ENCODE results near the gene EXD2.
"Not testable (repeated sequence)": the region's sequence is repeated elsewhere in the genome, so short reads cannot be mapped to it uniquely, and the experiment has no call there.

EXD2 gene

DNA sequence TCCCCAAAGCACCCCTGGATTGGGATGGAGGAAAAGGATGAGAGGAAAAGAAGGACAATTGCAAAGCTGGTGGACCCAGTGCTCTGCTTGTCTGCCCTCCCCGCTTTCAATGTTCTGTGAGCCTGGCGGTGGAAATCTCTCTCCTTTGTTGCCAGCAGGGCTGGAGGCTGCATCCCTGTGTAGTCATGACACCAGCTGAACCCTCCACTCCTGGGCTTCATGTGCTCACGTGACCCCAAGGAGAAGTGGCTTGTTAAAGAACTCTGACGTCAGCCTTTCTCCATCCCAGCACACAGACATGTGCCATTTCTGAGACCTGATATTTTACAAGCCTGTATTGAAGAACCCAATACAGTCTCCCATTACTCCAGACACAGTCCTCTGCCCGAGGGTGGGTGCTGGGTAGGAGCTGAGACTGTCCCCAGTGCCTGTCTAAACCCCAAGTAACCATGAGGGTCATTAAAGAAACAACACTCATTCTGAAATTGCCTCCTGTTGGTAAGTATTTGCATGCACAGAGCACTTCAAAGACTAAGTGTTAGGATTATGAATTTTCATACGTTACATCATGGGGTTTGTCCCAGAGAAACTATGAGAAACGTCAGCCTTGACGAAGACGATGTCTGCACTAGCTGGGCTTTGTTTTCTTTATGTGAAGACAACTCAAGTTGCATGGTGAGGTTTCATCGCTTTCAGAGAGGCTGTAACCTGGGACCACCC is 90.3 kb downstream of the EXD2 start:
- DNase-seq (ENCODE audit: low read depth in 2 of 2), result no peak

DNA sequence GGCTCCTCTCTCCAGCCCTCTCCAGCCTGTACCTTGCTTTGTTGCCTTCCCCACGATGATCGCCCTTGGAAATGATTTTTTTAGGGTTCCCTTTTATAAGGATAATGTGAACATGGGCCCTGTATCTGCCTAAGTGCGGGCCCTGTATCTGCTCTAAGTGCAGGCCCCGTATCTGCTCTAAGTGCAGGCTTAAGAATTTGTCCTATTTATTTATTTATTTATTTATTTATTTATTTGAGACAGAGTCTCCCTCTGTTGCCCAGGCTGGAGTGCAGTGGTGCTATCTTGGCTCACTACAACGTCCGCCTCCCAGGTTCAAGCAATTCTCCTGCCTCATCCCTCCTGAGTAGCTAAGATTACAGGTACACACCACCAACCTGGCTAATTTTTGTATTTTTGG is 91.2 kb downstream of the EXD2 start:
- no peak for DNase-seq (ENCODE audit: low read depth in 2 of 2)

DNA sequence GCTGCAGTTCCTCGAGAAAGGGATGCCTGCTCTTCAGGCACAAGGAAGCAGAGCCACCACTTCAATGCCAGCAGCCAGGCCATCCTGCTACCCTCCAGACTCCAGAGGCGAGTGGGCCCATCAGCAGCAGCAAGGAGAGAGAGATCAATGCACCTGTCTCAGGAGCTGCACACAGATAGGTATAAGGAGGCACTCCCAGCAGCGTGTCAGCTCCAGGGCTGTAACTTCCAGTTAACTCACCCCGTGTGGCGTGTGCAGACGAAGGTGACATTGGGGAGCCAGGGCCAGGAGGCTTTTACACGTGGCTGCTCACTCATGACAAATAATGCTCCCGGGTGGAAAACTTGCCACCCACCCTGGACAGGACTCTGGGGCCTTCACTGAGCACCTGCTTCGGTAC is 92.9 kb downstream of the EXD2 start:
- no peak for DNase-seq (ENCODE audit: low read depth in 2 of 2)

DNA sequence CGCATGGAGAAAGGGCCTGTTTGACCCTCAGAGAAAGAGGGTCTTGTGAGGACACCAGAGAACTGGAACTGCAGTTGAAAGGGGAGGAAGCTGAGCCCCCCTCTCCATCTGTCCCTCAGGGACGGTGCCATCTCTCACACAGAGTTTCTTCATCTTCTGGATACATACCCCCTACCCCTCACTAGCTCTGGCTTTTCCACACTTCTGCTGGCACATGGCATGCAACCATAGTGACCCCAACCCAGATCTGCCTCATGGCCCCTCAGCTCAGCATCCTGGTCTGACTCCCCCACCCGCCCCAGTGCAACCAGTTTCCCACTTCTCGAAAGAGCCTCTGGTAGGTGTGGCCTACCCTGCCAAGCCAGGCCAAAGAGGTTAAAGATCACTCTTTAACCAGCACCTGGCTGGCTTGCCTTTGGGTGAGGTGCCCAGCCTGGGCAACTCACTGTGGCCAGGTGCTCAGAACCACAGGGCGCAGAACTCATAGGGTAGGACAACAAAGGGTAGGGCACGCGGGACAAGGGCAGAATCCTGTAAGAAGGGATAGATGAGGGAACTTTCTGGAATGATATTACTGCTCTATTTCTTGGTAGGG is 94.5 kb downstream of the EXD2 start:
- DNase-seq (ENCODE audit: low read depth in 2 of 2), result no peak

DNA sequence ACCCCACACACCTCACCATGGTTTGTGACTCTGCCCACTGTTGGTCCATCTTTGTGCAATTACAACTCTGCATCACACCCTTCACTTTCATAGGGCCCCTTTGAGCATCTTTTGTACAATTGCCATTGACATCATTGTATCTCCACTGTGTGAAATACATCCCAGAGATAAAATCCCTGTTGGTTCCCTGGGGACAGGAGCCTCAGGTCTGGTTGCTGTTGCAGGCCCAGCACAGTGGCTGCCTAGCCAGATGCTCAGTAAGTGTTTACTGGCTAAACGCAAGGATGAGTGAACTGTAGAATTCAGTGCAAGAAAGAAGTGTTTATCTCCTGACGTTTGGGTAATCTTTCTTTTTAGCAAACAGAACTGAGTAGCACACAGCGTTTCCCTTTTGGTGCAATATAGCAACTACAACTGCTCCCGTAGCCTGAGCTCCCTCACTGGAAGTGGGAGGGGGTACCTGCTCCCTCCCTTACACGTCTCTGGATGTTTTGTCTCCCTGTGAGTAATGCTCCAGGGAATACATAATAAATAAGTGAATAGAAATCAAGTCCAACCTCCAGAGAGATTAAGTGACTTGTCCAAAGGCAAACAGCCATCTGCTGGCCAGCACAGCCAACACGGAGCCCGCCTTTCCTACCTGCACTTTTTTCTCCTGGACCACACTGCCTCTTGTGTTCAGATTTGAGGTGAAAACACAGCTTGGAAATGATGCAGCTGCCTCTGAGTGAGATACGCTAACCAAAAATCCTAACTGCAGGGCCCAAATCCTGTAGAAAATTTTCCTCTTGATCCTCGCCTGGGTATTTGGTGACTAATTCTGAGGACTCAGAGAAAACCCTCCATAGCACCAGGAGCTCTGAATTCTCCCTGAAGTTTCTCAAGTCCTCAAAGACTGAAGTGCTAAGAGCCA is 96.1 kb downstream of the EXD2 start:
- DNase-seq (ENCODE audit: low read depth in 2 of 2), result no peak

DNA sequence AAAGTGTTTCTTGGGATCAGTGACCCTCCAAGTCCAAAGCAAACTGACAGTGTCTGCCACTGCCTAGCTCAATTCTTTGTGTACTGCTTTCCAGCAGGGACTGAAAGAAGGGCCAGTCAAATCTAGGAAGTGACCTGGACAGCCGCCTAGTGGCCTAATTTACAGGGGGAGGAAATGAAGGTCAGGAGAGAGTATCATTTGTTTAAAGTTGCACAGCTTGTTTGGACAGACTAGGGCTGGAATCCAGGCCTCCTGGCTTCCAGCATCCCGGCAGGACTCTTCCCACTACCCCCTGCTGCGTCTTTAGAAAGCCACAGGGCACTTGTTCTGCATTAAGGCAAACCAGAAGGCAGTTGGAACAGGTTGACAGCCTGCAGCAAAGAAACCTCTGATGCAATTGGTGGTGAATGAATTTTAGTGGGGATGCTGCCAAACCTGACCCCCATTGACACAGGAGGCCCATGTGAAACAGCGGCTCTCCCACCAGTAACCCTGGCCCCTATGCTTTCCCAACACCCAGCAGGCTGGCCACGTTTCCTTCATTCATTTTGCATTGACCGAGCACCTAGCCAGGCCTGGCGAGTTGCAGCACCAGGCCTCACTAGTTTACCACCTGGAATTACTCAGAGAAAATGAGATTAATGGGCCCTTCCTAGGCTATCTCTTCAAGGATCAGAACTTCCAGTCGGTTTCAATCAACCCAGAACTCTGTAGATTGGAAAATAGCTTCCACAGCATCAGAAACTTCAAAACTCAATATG is 96.9 kb downstream of the EXD2 start:
- DNase-seq (ENCODE audit: low read depth in 2 of 2), result no peak

DNA sequence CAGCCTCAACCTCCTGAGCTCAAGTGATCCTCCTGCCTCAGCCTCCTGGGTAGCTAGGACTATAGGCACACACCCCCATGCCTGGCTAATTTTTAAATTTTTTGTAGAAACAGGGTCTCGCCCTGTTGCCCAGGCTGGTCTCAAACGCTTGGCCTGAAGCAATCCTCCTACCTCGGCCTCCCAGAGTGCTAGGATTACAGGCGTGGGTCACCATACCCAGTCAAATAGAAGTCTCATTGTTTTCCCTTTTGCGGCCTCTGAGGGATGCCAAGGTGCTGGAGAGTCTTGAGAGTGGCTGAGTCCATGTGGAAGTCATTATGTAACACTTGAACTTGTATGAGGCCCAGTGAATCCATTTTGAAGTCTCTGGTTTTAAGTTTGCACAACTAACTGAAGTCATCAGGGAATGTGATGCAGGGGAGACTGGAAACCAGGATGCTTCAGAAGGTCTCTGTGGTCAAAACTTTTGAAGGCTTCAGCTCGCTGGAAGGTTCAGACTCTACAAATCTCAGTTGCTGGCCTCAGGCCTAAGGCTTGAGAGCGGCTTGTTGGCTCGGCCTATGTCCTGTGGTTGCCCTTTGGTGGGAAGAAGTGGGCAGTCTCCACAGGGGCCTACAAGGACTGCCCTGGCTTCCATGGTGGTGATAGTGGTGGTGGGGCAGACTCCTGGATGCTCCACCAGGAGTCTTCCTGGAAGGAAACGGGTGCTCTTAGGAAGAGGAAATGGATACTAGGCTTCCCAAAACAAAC is 97.8 kb downstream of the EXD2 start:
- no peak for DNase-seq (ENCODE audit: low read depth in 2 of 2)

DNA sequence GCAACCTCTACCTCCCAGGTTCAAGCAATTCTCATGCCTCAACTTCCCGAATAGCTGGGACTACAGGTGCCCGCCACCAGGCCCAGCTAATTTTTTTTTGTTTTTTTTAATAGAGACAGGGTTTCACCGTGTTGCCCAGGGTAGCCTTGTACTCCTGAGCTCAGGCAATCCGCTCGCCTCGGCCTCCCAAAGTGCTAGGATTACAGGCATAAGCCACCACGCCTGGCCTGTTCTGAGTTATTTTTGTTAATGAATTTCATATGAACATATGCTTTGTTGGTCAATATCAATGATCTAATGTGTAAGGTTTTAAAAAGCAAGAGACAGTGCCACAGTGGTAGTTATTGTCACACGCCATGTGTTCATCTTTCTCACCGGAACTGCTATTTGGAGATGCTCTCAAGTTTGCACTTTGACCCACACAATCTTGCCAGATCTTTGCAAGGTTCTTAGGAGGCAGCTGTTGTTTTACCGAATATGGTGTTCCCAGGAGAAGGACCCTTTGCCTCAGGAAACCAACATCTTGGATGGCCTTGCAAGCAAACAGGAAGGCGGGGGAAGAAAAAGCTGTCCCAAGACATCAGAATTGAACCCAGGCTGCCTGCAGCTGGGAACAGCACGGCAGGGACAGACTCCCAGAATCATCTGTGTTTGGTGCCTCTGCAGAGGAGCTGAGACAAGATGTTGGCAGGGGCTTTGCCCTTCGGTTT is 98.7 kb downstream of the EXD2 start:
- no peak for DNase-seq (ENCODE audit: low read depth in 2 of 2)

DNA sequence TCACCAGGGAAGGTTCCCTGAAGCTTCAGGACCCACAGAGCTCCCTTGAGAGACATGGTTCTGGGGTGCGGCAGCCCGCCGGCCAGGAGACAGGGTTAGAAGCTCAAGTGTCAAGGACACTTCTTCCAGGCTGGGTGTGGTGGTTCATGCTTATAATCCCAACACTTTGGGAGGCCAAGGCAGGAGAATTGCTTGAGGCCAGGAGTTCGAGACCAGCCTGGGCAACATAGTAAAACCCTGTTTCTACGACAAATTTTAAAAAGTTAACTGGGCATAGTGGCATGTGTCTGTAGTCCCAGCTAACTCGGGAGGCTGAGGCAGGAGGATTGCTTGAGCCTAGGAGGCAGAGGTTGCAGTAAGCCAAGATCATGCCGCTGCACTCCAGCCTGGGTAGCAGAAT is 99.6 kb downstream of the EXD2 start:
- not testable (repeated sequence) for DNase-seq (ENCODE audit: low read depth in 2 of 2)

DNA sequence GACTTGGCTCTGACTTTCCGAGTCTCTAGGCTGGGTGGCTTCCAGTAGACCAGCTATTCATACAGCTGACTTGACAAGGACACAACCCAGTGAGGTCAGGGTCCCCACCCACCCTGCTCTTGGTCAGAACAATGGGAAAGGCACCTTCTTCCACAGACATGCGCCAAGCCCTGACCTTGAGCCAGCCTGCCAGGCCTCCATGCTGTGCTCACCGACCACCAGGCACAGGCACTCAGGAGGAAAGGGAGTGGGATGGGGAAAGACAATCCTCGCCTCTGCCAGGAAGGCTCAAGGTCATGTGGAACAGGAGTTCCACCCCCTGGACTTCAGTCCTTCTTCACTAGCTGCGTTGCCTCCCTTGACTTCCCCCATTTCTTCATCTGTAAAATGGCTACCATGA is 100.1 kb downstream of the EXD2 start:
- DNase-seq (ENCODE audit: low read depth in 2 of 2), result no peak

DNA sequence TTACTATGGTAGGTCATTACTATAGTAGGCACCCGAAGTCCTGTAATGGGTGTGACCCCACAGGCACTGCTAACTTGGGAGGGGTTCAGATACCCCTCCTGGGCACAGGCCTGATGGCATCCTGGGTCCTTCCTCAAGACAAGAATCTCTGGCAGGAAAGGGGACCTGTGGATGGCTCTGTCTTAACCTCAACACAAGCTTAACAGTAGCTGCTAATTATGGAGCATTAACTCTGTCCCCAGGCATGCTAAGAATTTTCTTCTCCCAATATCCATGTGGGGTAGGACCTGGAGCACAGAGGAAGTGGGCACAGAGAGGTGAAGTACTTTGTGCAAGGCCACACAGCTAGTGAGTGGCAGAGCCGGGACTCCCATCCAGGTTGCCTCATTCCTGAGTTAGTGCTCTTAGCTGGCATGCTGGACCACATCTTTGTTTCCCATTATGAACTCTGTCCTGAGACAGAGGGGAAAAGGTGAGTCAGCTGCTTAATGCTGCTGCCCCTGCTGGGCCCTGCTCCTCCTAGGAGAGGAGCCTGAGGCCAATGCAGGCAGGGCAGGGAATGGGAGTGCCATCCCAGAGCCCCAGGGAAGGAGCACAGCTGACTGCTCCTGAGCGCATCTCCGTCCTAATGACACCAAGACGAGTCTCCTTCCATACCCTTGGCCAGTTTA is 100.7 kb downstream of the EXD2 start:
- DNase-seq (ENCODE audit: low read depth in 2 of 2), result no peak
